ENCODE results near the gene C1QB.

- TF ChIP-seq CTCF (IDR thresholded peaks at IDR 0.05) = no peak
- TF ChIP-seq EZH2 (IDR thresholded peaks at IDR 0.05; ENCODE audit: borderline replicate concordance, insufficient read depth, low read depth, low read length, poor library complexity, severe bottlenecking) = no peak
Observed at GRCh38 chr1:22609291-22609690, 43.7 kb upstream of the C1QB start.

All from B cell (primary cell).